Neural progenitor cell (in vitro differentiated cells): Measurements from ENCODE around the gene DAO. TPM values are rescaled to one million over a fixed set of nuclear protein-coding genes. Genes with fewer than 3 reads are reported as not detected.

Experiments
- DNase-seq: peaks from one replicate; pipeline ENCODE4 v3.0.0-alpha.2; 2016; ENCODE audit warnings: low spot score
- H2AFZ ChIP-seq: fragments of 200-600 bp; sonication (generic); replicated peaks from 2 replicates; pipeline ENCODE4 v1.6.1; 2016; ENCODE audit warnings: antibody characterized with exemption
- H3F3A ChIP-seq: fragments of 200-600 bp; sonication (generic); 2 replicates; pipeline ENCODE4 v1.6.1; 2016; ENCODE audit warnings: antibody characterized with exemption, low read depth
- H3K27ac ChIP-seq: fragments of 200-600 bp; sonication (generic); 2 replicates; pipeline ENCODE4 v1.5.1; 2016; ENCODE audit warnings: mild to moderate bottlenecking
- H3K27me3 ChIP-seq: fragments of 200-600 bp; sonication (generic); 2 replicates; pipeline ENCODE4 v1.6.1; 2016; ENCODE audit warnings: mild to moderate bottlenecking, moderate library complexity
- H3K36me3 ChIP-seq: fragments of 200-600 bp; sonication (generic); 2 replicates; pipeline ENCODE4 v1.5.1; 2016
- H3K4me1 ChIP-seq: fragments of 200-600 bp; sonication (generic); 2 replicates; pipeline ENCODE4 v1.6.1; 2016; ENCODE audit warnings: mixed run types
- H3K4me2 ChIP-seq: fragments of 200-600 bp; sonication (generic); 2 replicates; pipeline ENCODE4 v1.6.1; 2016
- H3K4me3 ChIP-seq: fragments of 200-600 bp; sonication (generic); 2 replicates; pipeline ENCODE4 v1.5.1; 2016
- H3K79me2 ChIP-seq: fragments of 200-600 bp; sonication (generic); 2 replicates; pipeline ENCODE4 v1.6.1; 2016; ENCODE audit warnings: low read depth
- H3K9ac ChIP-seq: fragments of 200-600 bp; sonication (generic); 2 replicates; pipeline ENCODE4 v1.6.1; 2016
- H3K9me3 ChIP-seq: fragments of 200-600 bp; sonication (generic); 2 replicates; pipeline ENCODE4 v1.5.1; 2016; ENCODE audit warnings: low read depth
- H4K20me1 ChIP-seq: fragments of 200-600 bp; sonication (generic); 2 replicates; pipeline ENCODE4 v1.6.1; 2016; ENCODE audit warnings: low read depth
- H3K27ac Mint-ChIP-seq: 3 replicates; pipeline ENCODE4 v1.8.0; 2021; ENCODE audit warnings: mixed read lengths
- H3K27me3 Mint-ChIP-seq: 2 replicates; pipeline ENCODE4 v1.8.0; 2022; ENCODE audit warnings: low read depth, mild to moderate bottlenecking, inconsistent platforms, moderate library complexity, mixed read lengths; ENCODE audit not compliant: insufficient read depth
- H3K36me3 Mint-ChIP-seq: 3 replicates; pipeline ENCODE4 v1.8.0; 2021; ENCODE audit warnings: mixed read lengths
- H3K4me1 Mint-ChIP-seq: 3 replicates; pipeline ENCODE4 v1.8.0; 2021; ENCODE audit warnings: mixed read lengths
- H3K4me3 Mint-ChIP-seq: 3 replicates; pipeline ENCODE4 v1.8.0; 2021; ENCODE audit warnings: mild to moderate bottlenecking, moderate library complexity, mixed read lengths
- H3K9me3 Mint-ChIP-seq: 3 replicates; pipeline ENCODE4 v1.8.0; 2020; ENCODE audit warnings: mixed read lengths
- CTCF ChIP-seq: fragments of 200-600 bp; sonication (generic); IDR thresholded peaks from 2 replicates; pipeline ENCODE4 v1.5.1; 2017; ENCODE audit warnings: antibody characterized with exemption, mild to moderate bottlenecking
- EZH2 ChIP-seq: fragments of 200-600 bp; sonication (generic); IDR thresholded peaks from 2 replicates; pipeline ENCODE4 v1.6.1; 2017; ENCODE audit warnings: antibody characterized with exemption, mild to moderate bottlenecking, moderate library complexity
- EZH2phosphoT487 ChIP-seq: fragments of 200-600 bp; sonication (generic); IDR thresholded peaks from 2 replicates; pipeline ENCODE4 v1.6.1; 2017; ENCODE audit warnings: antibody characterized with exemption
- microRNA counts: library from miRNA; unstranded; fragments of <30 nt; microRNA quantifications from one replicate; lab custom pipeline; 2016
- microRNA-seq: library from miRNA; unstranded; fragments of <30 nt; microRNA quantifications from one replicate; pipeline ENCODE4, GENCODE V29; 2016
- small RNA-seq: library from RNA; depleted of rRNA; stranded (forward); fragments of <200 nt; gene quantifications from one replicate; pipeline ENCODE3, GENCODE V24; 2015
- total RNA-seq: library from RNA; depleted of rRNA; stranded (reverse); fragments of >200 nt; gene quantifications from 2 replicates; pipeline ENCODE4 v1.2.3, GENCODE V29; 2015; ENCODE audit warnings: low replicate concordance

The DAO gene
- total RNA-seq, 1 donor from 2014 or later: not detected

- Histone ChIP-seq H3K4me2 (no peak overlapping the region), H3K36me3 (no peaks in the 10 kb centered on the region), H3K79me2 (no peaks in the 10 kb centered on the region), H3K4me3 (no peak overlapping the region), H3K9ac (no peak overlapping the region), H2AFZ (no peak overlapping the region), H3K27ac (no peak overlapping the region), H3K4me1 (no peaks in the 10 kb centered on the region), H3K27me3 (no peaks in the 10 kb centered on the region), H4K20me1 (no peaks in the 10 kb centered on the region), H3K9me3 (peaks cover 4% of the 10 kb centered on the region), H3F3A (peaks cover 4% of the 10 kb centered on the region)
- Mint-ChIP-seq H3K27me3 (peaks cover 6% of the 10 kb centered on the region), H3K27ac (no peak overlapping the region), H3K36me3 (no peaks in the 10 kb centered on the region), H3K4me3 (no peak overlapping the region), H3K9me3 (peaks cover 22% of the 10 kb centered on the region), H3K4me1 (no peaks in the 10 kb centered on the region)
- no peak for DNase-seq
- TF ChIP-seq CTCF (no peak), EZH2 (no peak), EZH2phosphoT487 (no peak)
Observed at GRCh38 chr12:108947097-108947496, 67.2 kb downstream of the DAO start.

- Histone ChIP-seq H3K27me3 (no peaks in the 10 kb centered on the region), H3K9ac (no peak overlapping the region), H3K4me3 (no peak overlapping the region), H4K20me1 (no peaks in the 10 kb centered on the region), H2AFZ (no peak overlapping the region), H3K4me2 (no peak overlapping the region), H3K36me3 (no peaks in the 10 kb centered on the region), H3F3A (peaks cover 4% of the 10 kb centered on the region), H3K9me3 (peaks cover 4% of the 10 kb centered on the region), H3K27ac (no peak overlapping the region), H3K4me1 (no peaks in the 10 kb centered on the region), H3K79me2 (no peaks in the 10 kb centered on the region)
- Mint-ChIP-seq H3K9me3 (peaks cover 22% of the 10 kb centered on the region), H3K36me3 (no peaks in the 10 kb centered on the region), H3K4me1 (no peaks in the 10 kb centered on the region), H3K27ac (no peak overlapping the region), H3K27me3 (peaks cover 3% of the 10 kb centered on the region), H3K4me3 (no peak overlapping the region)
- TF ChIP-seq EZH2phosphoT487 (no peak), EZH2 (no peak), CTCF (no peak)
- DNase-seq: no peak
Observed at GRCh38 chr12:108948367-108948766, 68.5 kb downstream of the DAO start.

- peaks cover 22% of the 10 kb centered on the region for H3K9me3 Mint-ChIP-seq
- Histone ChIP-seq H2AFZ (no peak overlapping the region), H3K9me3 (peaks cover 4% of the 10 kb centered on the region), H3K4me1 (no peaks in the 10 kb centered on the region), H3K4me2 (no peak overlapping the region), H3K27me3 (peaks cover 5% of the 10 kb centered on the region), H3K9ac (no peak overlapping the region), H3K27ac (no peak overlapping the region), H4K20me1 (peaks cover 3% of the 10 kb centered on the region), H3K79me2 (no peaks in the 10 kb centered on the region), H3F3A (peaks cover 4% of the 10 kb centered on the region), H3K36me3 (no peaks in the 10 kb centered on the region), H3K4me3 (no peak overlapping the region)
- no peaks in the 10 kb centered on the region for H3K36me3 Mint-ChIP-seq
- H3K4me1 Mint-ChIP-seq: no peaks in the 10 kb centered on the region
- TF ChIP-seq EZH2phosphoT487 (no peak), EZH2 (no peak), CTCF (no peak)
- no peaks in the 10 kb centered on the region for H3K27me3 Mint-ChIP-seq
- no peak for DNase-seq
- H3K4me3 Mint-ChIP-seq: no peak overlapping the region
- H3K27ac Mint-ChIP-seq: no peak overlapping the region
Observed at GRCh38 chr12:108949976-108950375, 70.1 kb downstream of the DAO start.

MicroRNA genes within 50 kb of the gene (microRNA counts, 767-probe panel; counts per million panel counts)
- 460 counts per million, percentile 90 among the panel's probes with 10 or more counts for microRNA hsa-miR-619 (lab: Ali Mortazavi, UCI)

Small RNA genes within 50 kb of the gene (microRNA-seq; reads per million reads assigned to microRNA genes)
- gene MIR619: not detected

Small RNA genes within 50 kb of the gene (small RNA-seq; reads per million reads assigned to genes)
- gene MIR619: not detected
- not detected for gene RNU6-361P

Other genes with a start within 250 kb of the DAO start
- gene SELPLG, start 246.2 kb upstream of the DAO start, total RNA-seq: not detected in 2 replicates
- gene CORO1C, start 148.6 kb upstream of the DAO start, total RNA-seq: 116 and 128 TPM in 2 replicates
- 8.4 and 10.2 TPM in 2 replicates for gene SSH1, start 22.5 kb upstream of the DAO start, total RNA-seq
- 0.12 TPM in 1 of 2 replicates, not detected in the other for gene SVOP, start 141.0 kb downstream of the DAO start, total RNA-seq
- 17.4 and 17.6 TPM in 2 replicates for gene USP30, start 172.5 kb downstream of the DAO start, total RNA-seq
- gene ALKBH2, start 213.4 kb downstream of the DAO start, total RNA-seq: 18.5 TPM in 2 replicates
- gene UNG, start 217.5 kb downstream of the DAO start, total RNA-seq: 71.0 and 132 TPM in 2 replicates
- 2.4 and 5.0 TPM in 2 replicates for gene ACACB, start 236.5 kb downstream of the DAO start, total RNA-seq